ENCODE data around the gene FBXO27. TPM values are rescaled to one million over a fixed set of nuclear protein-coding genes. Genes with fewer than 3 reads are reported as not detected.

Gene FBXO27
- total RNA-seq, 1 donor from 2014 or later = 10.3 TPM

- Mint-ChIP-seq H3K36me3 (ENCODE audit: insufficient read depth) (no peaks in the 10 kb centered on the region), H3K4me1 (ENCODE audit: low read depth) (no peaks in the 10 kb centered on the region), H3K27ac (no peak overlapping the region), H3K9me3 (ENCODE audit: low read depth) (peaks cover 2% of the 10 kb centered on the region), H3K4me3 (ENCODE audit: low read depth) (no peak overlapping the region), H3K27me3 (peaks cover 6% of the 10 kb centered on the region)
- DNase-seq (ENCODE audit: low spot score, unreplicated experiment) = no peak
- peak; percentile 13 for TF ChIP-seq CTCF (IDR thresholded peaks at IDR 0.05; ENCODE audit: unreplicated experiment)
Observed at GRCh38 chr19:39038098-39038497, 5.7 kb upstream of the FBXO27 start.

- no peak for DNase-seq (ENCODE audit: low spot score, unreplicated experiment)
- Mint-ChIP-seq H3K4me1 (ENCODE audit: low read depth) (peaks cover 2% of the 10 kb centered on the region), H3K4me3 (ENCODE audit: low read depth) (no peak overlapping the region), H3K27me3 (peaks cover 6% of the 10 kb centered on the region), H3K36me3 (ENCODE audit: insufficient read depth) (no peaks in the 10 kb centered on the region), H3K9me3 (ENCODE audit: low read depth) (peaks cover 2% of the 10 kb centered on the region), H3K27ac (no peak overlapping the region)
- no peak for TF ChIP-seq CTCF (IDR thresholded peaks at IDR 0.05; ENCODE audit: unreplicated experiment)
Observed at GRCh38 chr19:39037194-39037593, 4.8 kb upstream of the FBXO27 start.

GRCh38 chr19:39036581-39036980, 4.2 kb upstream of the FBXO27 start:
- no peak overlapping the region for H3K27ac Mint-ChIP-seq
- H3K4me1 Mint-ChIP-seq (ENCODE audit: low read depth) = peaks cover 2% of the 10 kb centered on the region
- no peak for TF ChIP-seq CTCF (IDR thresholded peaks at IDR 0.05; ENCODE audit: unreplicated experiment)
- H3K36me3 Mint-ChIP-seq (ENCODE audit: insufficient read depth) = no peaks in the 10 kb centered on the region
- H3K4me3 Mint-ChIP-seq (ENCODE audit: low read depth) = no peak overlapping the region
- peaks cover 6% of the 10 kb centered on the region for H3K27me3 Mint-ChIP-seq
- no peak for DNase-seq (ENCODE audit: low spot score, unreplicated experiment)
- peaks cover 2% of the 10 kb centered on the region for H3K9me3 Mint-ChIP-seq (ENCODE audit: low read depth)

- no peak for TF ChIP-seq CTCF (IDR thresholded peaks at IDR 0.05; ENCODE audit: unreplicated experiment)
- DNase-seq (ENCODE audit: low spot score, unreplicated experiment) = peak; percentile 96
- Mint-ChIP-seq H3K4me1 (ENCODE audit: low read depth) (peaks cover 2% of the 10 kb centered on the region), H3K27me3 (peaks cover 3% of the 10 kb centered on the region), H3K4me3 (ENCODE audit: low read depth) (peak overlapping the region; percentile 73), H3K9me3 (ENCODE audit: low read depth) (peaks cover 3% of the 10 kb centered on the region), H3K36me3 (ENCODE audit: insufficient read depth) (peaks cover 15% of the 10 kb centered on the region), H3K27ac (peak overlapping the region; percentile 89)
Observed at GRCh38 chr19:39031368-39032062, 834 bp downstream of the FBXO27 start.

- H3K4me3 Mint-ChIP-seq (ENCODE audit: low read depth) = peak overlapping the region; percentile 73
- peaks cover 17% of the 10 kb centered on the region for H3K36me3 Mint-ChIP-seq (ENCODE audit: insufficient read depth)
- peaks cover 2% of the 10 kb centered on the region for H3K4me1 Mint-ChIP-seq (ENCODE audit: low read depth)
- peaks cover 3% of the 10 kb centered on the region for H3K9me3 Mint-ChIP-seq (ENCODE audit: low read depth)
- DNase-seq (ENCODE audit: low spot score, unreplicated experiment) = no peak
- peak overlapping the region; percentile 89 for H3K27ac Mint-ChIP-seq
- peaks cover 3% of the 10 kb centered on the region for H3K27me3 Mint-ChIP-seq
- no peak for TF ChIP-seq CTCF (IDR thresholded peaks at IDR 0.05; ENCODE audit: unreplicated experiment)
Observed at GRCh38 chr19:39030854-39031367, 1.4 kb downstream of the FBXO27 start.
